ENCODE results near the gene SMIM1.

DNA sequence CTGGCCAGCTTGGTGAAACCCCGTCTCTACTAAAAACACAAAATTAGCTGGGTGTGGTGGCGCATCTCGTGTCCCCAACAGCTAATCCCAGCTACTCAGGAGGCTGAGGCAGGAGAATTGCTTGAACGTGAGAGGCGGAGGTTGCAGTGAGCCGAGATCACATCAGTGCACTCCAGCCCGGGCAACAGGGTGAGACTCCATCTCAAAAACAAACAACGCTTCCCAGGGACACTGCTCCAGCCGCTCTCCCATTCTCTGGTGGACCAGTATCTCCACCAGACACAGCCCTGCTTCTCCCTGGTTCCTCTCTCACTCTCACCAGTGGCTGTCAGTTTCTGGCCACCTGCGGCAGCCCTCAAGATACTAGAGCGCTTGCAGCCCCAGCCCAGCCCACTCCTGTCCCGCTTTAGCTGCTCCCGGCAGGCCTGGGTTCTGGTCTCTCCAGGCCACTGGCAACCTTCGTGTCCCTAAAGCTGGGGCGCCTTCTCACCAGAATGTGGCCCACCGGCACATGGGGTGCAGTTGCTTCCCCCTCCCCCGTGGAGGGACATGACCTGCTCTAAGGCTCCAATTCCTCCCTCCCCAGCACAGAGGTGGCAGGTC, 44.7 kb downstream of the SMIM1 start:
- TF ChIP-seq EZH2 (IDR thresholded peaks at IDR 0.05; ENCODE audit: insufficient read depth, poor library complexity, severe bottlenecking) (no peak), EZH2phosphoT487 (IDR thresholded peaks at IDR 0.05; ENCODE audit: insufficient read depth, low read depth) (no peak)
